ENCODE data around the gene RASAL1.
"Not testable (repeated sequence)": the region's sequence is repeated elsewhere in the genome, so short reads cannot be mapped to it uniquely, and the experiment has no call there.

Gene RASAL1

GRCh38 chr12:113142173-113142885, 6.8 kb upstream of the RASAL1 start:
- no peak for FAIRE-seq

GRCh38 chr12:113141716-113142115, 6.2 kb upstream of the RASAL1 start:
- not testable (repeated sequence) for DNase-seq (ENCODE audit: insufficient read length, low spot score); FAIRE-seq

More at GRCh38 chr12:113142173-113142885, 6.8 kb upstream of the RASAL1 start:
- no peak for DNase-seq (ENCODE audit: insufficient read length, low spot score)

- FAIRE-seq (no peak), DNase-seq (ENCODE audit: insufficient read length, low spot score) (no peak)
Measured at GRCh38 chr12:113140706-113141105, 5.1 kb upstream of the RASAL1 start.

GRCh38 chr12:113138826-113139225, 3.3 kb upstream of the RASAL1 start:
- no peak for DNase-seq (ENCODE audit: insufficient read length, low spot score)

GRCh38 chr12:113137861-113138783, 2.6 kb upstream of the RASAL1 start:
- FAIRE-seq (no peak), DNase-seq (ENCODE audit: insufficient read length, low spot score) (no peak)

More at GRCh38 chr12:113138826-113139225, 3.3 kb upstream of the RASAL1 start:
- FAIRE-seq = no peak

GRCh38 chr12:113136990-113137511, 1.5 kb upstream of the RASAL1 start:
- no peak for DNase-seq (ENCODE audit: insufficient read length, low spot score)
- FAIRE-seq = no peak

GRCh38 chr12:113136128-113136989, 798 bp upstream of the RASAL1 start:
- DNase-seq (ENCODE audit: insufficient read length, low spot score) = no peak
- no peak for FAIRE-seq

- DNase-seq (ENCODE audit: insufficient read length, low spot score) = no peak
- FAIRE-seq = no peak
Measured at GRCh38 chr12:113134521-113134951, 1.0 kb downstream of the RASAL1 start.

- FAIRE-seq = no peak
- no peak for DNase-seq (ENCODE audit: insufficient read length, low spot score)
Measured at GRCh38 chr12:113134071-113134470, 1.5 kb downstream of the RASAL1 start.

- DNase-seq (ENCODE audit: insufficient read length, low spot score) (no peak), FAIRE-seq (no peak)
Measured at GRCh38 chr12:113133666-113134065, 1.9 kb downstream of the RASAL1 start.

GRCh38 chr12:113133036-113133435, 2.5 kb downstream of the RASAL1 start:
- DNase-seq (ENCODE audit: insufficient read length, low spot score) (no peak), FAIRE-seq (no peak)

- FAIRE-seq = no peak
- DNase-seq (ENCODE audit: insufficient read length, low spot score) = no peak
Measured at GRCh38 chr12:113131556-113131955, 4.0 kb downstream of the RASAL1 start.

GRCh38 chr12:113130457-113131135, 5.0 kb downstream of the RASAL1 start:
- FAIRE-seq (no peak), DNase-seq (ENCODE audit: insufficient read length, low spot score) (no peak)

GRCh38 chr12:113129664-113130456, 5.7 kb downstream of the RASAL1 start:
- DNase-seq (ENCODE audit: insufficient read length, low spot score) = no peak
- no peak for FAIRE-seq

GRCh38 chr12:113128802-113129663, 6.5 kb downstream of the RASAL1 start:
- DNase-seq (ENCODE audit: insufficient read length, low spot score) = no peak
- no peak for FAIRE-seq

- DNase-seq (ENCODE audit: insufficient read length, low spot score) = no peak
- FAIRE-seq = no peak
Measured at GRCh38 chr12:113127791-113128199, 7.8 kb downstream of the RASAL1 start.

- no peak for FAIRE-seq
- DNase-seq (ENCODE audit: insufficient read length, low spot score) = no peak
Measured at GRCh38 chr12:113120670-113121370, 14.7 kb downstream of the RASAL1 start.

All from GM19239 (cell line).